OCI-LY7 (cell line): ENCODE data around the gene AAK1. TPM values are rescaled to one million over a fixed set of nuclear protein-coding genes. Genes with fewer than 3 reads are reported as not detected.

Experiments used
- BruUV-seq: library from RNA; stranded (reverse); fragments of 400-500 nt; replicated peaks from 2 replicates; lab custom pipeline; 2021; lab: Mats Ljungman, UMichigan
- CTCF ChIA-PET: fragments of 300-600 bp; sonication (Branson Sonifier 250); formaldehyde crosslinking; loops from one replicate; lab custom pipeline; 2022; ENCODE audit warnings: antibody characterized with exemption; ENCODE audit not compliant: unreplicated experiment; lab: Charles Lee
- POLR2A ChIA-PET: fragments of 300-600 bp; sonication (Branson Sonifier 250); formaldehyde crosslinking; loops from one replicate; lab custom pipeline; 2022; ENCODE audit warnings: antibody characterized with exemption; lab: Charles Lee
- DNase-seq: peaks from one replicate; pipeline ENCODE4 v3.0.0-alpha.2; 2015; ENCODE audit warnings: low spot score
- H2AFZ ChIP-seq: fragments of 200-600 bp; sonication (generic), shearing (Covaris generic); 2 replicates; pipeline ENCODE4 v1.6.1; 2014; ENCODE audit warnings: mild to moderate bottlenecking, antibody characterized with exemption, low read length, moderate library complexity
- H3K27ac ChIP-seq: fragments of 200-600 bp; sonication (generic); 2 replicates; pipeline ENCODE4 v1.5.1; 2014; ENCODE audit warnings: mixed run types, low read depth, mild to moderate bottlenecking, moderate library complexity, low read length, inconsistent platforms; ENCODE audit not compliant: poor library complexity, severe bottlenecking
- H3K36me3 ChIP-seq: fragments of 200-600 bp; sonication (generic); 2 replicates; pipeline ENCODE4 v1.6.1; 2014; ENCODE audit warnings: mild to moderate bottlenecking, antibody characterized with exemption, low read length, moderate library complexity, mixed read lengths; ENCODE audit not compliant: insufficient read depth
- H3K4me1 ChIP-seq: fragments of 200-600 bp; sonication (generic); 2 replicates; pipeline ENCODE4 v1.5.1; 2014; ENCODE audit warnings: mild to moderate bottlenecking, low read length; ENCODE audit not compliant: insufficient read depth, poor library complexity, severe bottlenecking
- H3K4me2 ChIP-seq: fragments of 200-600 bp; sonication (generic); 2 replicates; pipeline ENCODE4 v1.6.1; 2014; ENCODE audit warnings: mild to moderate bottlenecking, low read length
- H3K4me3 ChIP-seq: fragments of 200-600 bp; sonication (generic); 2 replicates; pipeline ENCODE4 v1.5.1; 2014; ENCODE audit warnings: mild to moderate bottlenecking, low read depth, low read length; ENCODE audit not compliant: poor library complexity, severe bottlenecking
- H3K79me2 ChIP-seq: fragments of 200-600 bp; sonication (generic); 2 replicates; pipeline ENCODE4 v1.6.1; 2016; ENCODE audit warnings: low read depth, mild to moderate bottlenecking, low read length, moderate library complexity, mixed read lengths; ENCODE audit not compliant: insufficient read depth
- H3K9me2 ChIP-seq: fragments of 200-600 bp; sonication (generic); 2 replicates; pipeline ENCODE4 v1.6.1; 2016; ENCODE audit warnings: mild to moderate bottlenecking, low read length, mixed read lengths; ENCODE audit not compliant: insufficient read depth
- H3K9me3 ChIP-seq: fragments of 200-600 bp; sonication (generic); 2 replicates; pipeline ENCODE4 v1.6.1; 2014; ENCODE audit warnings: mild to moderate bottlenecking, mixed run types, low read length, mixed read lengths
- H4K20me1 ChIP-seq: fragments of 200-600 bp; sonication (generic); 2 replicates; pipeline ENCODE4 v1.6.1; 2014; ENCODE audit warnings: mild to moderate bottlenecking, antibody characterized with exemption, low read length, moderate library complexity, mixed read lengths; ENCODE audit not compliant: insufficient read depth
- CTCF ChIP-seq: fragments of 200-600 bp; sonication (generic); conservative IDR thresholded peaks from 2 replicates; pipeline ENCODE4 v1.5.1; 2014; ENCODE audit warnings: mild to moderate bottlenecking, antibody characterized with exemption, low read length, moderate library complexity, mixed read lengths
- EZH2phosphoT487 ChIP-seq: fragments of 200-600 bp; sonication (generic); IDR thresholded peaks from 2 replicates; pipeline ENCODE4 v1.6.1; 2018; ENCODE audit warnings: low read depth, borderline replicate concordance, mild to moderate bottlenecking, mixed run types, antibody characterized with exemption, low read length, moderate library complexity, mixed read lengths
- intact Hi-C: fragments of 100-400 bp; cut with micrococcal nuclease; formaldehyde crosslinking; loops from one replicate; pipeline ENCODE4 v1.10.0; 2022; ENCODE audit not compliant: unreplicated experiment
- total RNA-seq, 2 experiments: library from RNA; depleted of rRNA in 1 of 2; stranded (reverse); fragments of >200 nt in 1 of 2; shearing (Covaris generic) in 1 of 2; gene quantifications; 2 replicates each; pipeline ENCODE4 v1.2.3, GENCODE V29; 2014 to 2022

Gene AAK1
- total RNA-seq, 2 experiments from 2014 or later: 8.3 to 8.5 TPM

DNA sequence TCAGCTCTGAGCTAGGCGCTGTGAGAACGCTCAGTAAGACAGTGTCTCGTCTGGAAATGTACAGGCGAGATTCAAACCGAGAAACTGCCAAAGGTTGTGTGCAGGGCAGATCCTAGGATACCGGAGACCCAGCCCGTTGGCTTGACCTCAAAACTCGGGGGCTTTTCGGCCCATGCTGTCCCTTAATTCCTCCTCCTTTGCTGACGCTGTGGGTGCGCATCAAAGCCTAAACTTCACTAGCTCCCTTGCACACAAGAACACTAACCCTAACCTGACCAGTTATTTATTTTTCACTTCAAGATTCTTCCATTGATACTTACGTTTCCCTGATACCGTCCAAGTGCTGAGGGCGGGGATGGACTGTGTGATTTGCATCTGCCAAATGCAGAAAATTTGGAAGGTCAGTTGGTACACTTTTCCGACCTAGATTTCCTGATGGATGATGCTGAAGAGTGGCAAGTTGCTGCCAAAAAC lies 1.0 kb upstream of the AAK1 start:
- intact Hi-C loops: loop anchor here (10.0 kb wide), 2 partner anchors 180 to 210 kb away; partner anchors contain the start of genes GMCL1 and NFU1
- 0 out of 2 replicates have a peak, but pooled peaks cover 12% of the 10 kb centered on the region for H4K20me1 ChIP-seq
- H3K36me3 ChIP-seq: no peaks in the 10 kb centered on the region
- no peaks in the 10 kb centered on the region for H3K9me2 ChIP-seq
- H3K9me3 ChIP-seq: no peaks in the 10 kb centered on the region
- H3K4me2 ChIP-seq: peak overlapping the region; percentile 77
- TF ChIP-seq CTCF: no peak
- no peak for TF ChIP-seq EZH2phosphoT487
- no peak overlapping the region for H3K27ac ChIP-seq
- peak overlapping the region; percentile 92 for H3K4me3 ChIP-seq
- POLR2A ChIA-PET: interaction anchor here (0.5 to 0.9 kb wide), 2 partner anchors 126 to 270 kb away, joined by 3 to 9 read pairs; partner anchors contain the start of gene MXD1
- CTCF ChIA-PET: no interaction called here
- no peak for DNase-seq
- H2AFZ ChIP-seq: peak overlapping the region; percentile 95; the same call in 1 of the 2 replicates
- H3K79me2 ChIP-seq: no peaks in the 10 kb centered on the region
- peaks cover 28% of the 10 kb centered on the region for H3K4me1 ChIP-seq
- BruUV-seq: TSS peak; percentile 60

DNA sequence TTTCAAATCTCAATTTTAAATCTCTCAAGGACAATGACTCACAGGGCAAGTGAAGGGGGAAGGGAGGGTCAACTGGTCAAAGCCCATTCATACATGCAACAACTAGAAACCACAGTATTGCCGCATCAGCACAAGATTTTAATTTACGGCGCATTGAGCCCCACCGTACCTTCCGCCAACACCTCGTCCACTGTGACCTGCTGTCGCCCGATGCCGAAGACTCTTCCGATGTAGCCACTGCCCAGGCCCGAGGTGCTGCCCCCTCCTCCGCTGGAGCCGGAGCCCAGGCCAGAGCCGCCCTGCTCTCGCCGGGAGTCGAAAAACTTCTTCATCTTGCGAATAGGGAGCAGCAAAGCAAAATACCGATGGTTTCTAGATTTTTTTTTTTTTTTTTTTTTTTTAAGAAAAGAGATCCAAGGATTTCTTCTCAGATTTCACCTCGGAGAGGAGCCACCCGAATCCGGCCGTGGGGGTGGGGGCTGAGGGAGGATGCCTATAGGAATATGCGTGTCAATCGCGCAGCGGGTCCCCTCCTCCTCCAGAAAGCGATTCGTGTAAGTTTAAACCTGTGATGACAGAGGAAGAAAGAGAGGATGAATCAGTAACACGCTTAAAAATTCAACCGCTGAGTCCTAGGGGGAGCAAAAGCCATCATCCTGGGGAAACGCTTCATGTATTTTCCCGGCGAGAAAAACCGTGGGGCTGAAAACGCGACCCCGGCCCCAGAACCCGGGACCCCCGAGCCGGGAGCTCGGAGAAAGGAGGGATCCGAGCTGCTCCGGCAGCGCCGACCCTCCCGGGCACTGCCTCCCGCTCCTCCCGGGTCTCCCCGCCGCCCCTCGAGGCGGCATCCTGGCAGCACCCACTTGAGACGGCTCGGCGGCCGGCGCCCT lies 584 bp downstream of the AAK1 start:
- CTCF ChIA-PET: no interaction called here

More for the DNA sequence above, 584 bp downstream of the AAK1 start:
- H3K36me3 ChIP-seq: no peaks in the 10 kb centered on the region
- intact Hi-C loops: loop anchor here (2.0 to 10.0 kb wide), 3 partner anchors 182 to 256 kb away; partner anchors contain the start of genes GFPT1, GMCL1 and NFU1
- peak overlapping the region; percentile 92 for H3K4me3 ChIP-seq
- H2AFZ ChIP-seq: peak overlapping the region; percentile 95
- peak overlapping the region; percentile 77 for H3K4me2 ChIP-seq
- peak overlapping the region; percentile 75 for H3K27ac ChIP-seq
- no peaks in the 10 kb centered on the region for H3K9me3 ChIP-seq
- 0 out of 2 replicates have a peak, but pooled peaks cover 12% of the 10 kb centered on the region for H4K20me1 ChIP-seq
- TSS peak; percentile 64 for BruUV-seq
- POLR2A ChIA-PET: interaction anchor here (0.6 to 1.5 kb wide), 3 partner anchors 18 to 156 kb away, joined by 3 to 5 read pairs (median 3); no protein-coding TSS in a partner anchor
- peaks cover 22% of the 10 kb centered on the region for H3K4me1 ChIP-seq
- DNase-seq: peak; percentile 45
- no peaks in the 10 kb centered on the region for H3K79me2 ChIP-seq
- no peak for TF ChIP-seq EZH2phosphoT487
- TF ChIP-seq CTCF: 0 out of 2 replicates have a peak, but pooled peaks have one; percentile 35
- H3K9me2 ChIP-seq: no peaks in the 10 kb centered on the region
